ENCODE data around the gene TXLNA. TPM values are rescaled to one million over a fixed set of nuclear protein-coding genes. Genes with fewer than 3 reads are reported as not detected.
A peak's percentile ranks its signal among the peaks of the same experiment; 100 is the strongest.

The TXLNA gene
- total RNA-seq, 1 donor from 2014 or later: 35.9 TPM

GRCh38 chr1:32184650-32185049 is 5.2 kb downstream of the TXLNA start:
- no peak for DNase-seq

GRCh38 chr1:32186077-32186476 is 6.6 kb downstream of the TXLNA start:
- no peak for DNase-seq

- DNase-seq: no peak
These were observed 7.0 kb downstream of the TXLNA start for GRCh38 chr1:32186491-32186890.

- no peak for DNase-seq
These were observed 8.4 kb downstream of the TXLNA start for GRCh38 chr1:32187850-32188249.

GRCh38 chr1:32192220-32192948 is 12.9 kb downstream of the TXLNA start:
- no peak for DNase-seq

GRCh38 chr1:32194984-32195383 is 15.5 kb downstream of the TXLNA start:
- DNase-seq: no peak

- DNase-seq: no peak
These were observed 16.1 kb downstream of the TXLNA start for GRCh38 chr1:32195531-32195930.

GRCh38 chr1:32195972-32196823 is 16.7 kb downstream of the TXLNA start:
- no peak for DNase-seq

GRCh38 chr1:32197074-32197473 is 17.6 kb downstream of the TXLNA start:
- DNase-seq: no peak

- DNase-seq: no peak
These were observed 18.4 kb downstream of the TXLNA start for GRCh38 chr1:32197837-32198236.

- no peak for DNase-seq
These were observed 19.0 kb downstream of the TXLNA start for GRCh38 chr1:32198237-32199042.

- DNase-seq: no peak
These were observed 19.7 kb downstream of the TXLNA start for GRCh38 chr1:32199043-32199716.

- DNase-seq: no peak
These were observed 20.2 kb downstream of the TXLNA start for GRCh38 chr1:32199717-32200072.

GRCh38 chr1:32200226-32201010 is 20.9 kb downstream of the TXLNA start, which contains the start of gene CCDC28B:
TSS of gene CCDC28B (plus strand) at chr1:32200595. CDS start at chr1:32201936, 1,341 bp downstream.
- DNase-seq: peak; percentile 74

- DNase-seq: peak; percentile 46
These were observed 21.8 kb downstream of the TXLNA start for GRCh38 chr1:32201011-32201855.

- no peak for DNase-seq
These were observed 25.5 kb downstream of the TXLNA start for GRCh38 chr1:32204943-32205361.

- DNase-seq: peak; percentile 81
These were observed 26.2 kb downstream of the TXLNA start, which contains the start of gene IQCC for GRCh38 chr1:32205401-32206370. TSS of gene IQCC (plus strand) at chr1:32205671. CDS start at chr1:32205682, 11 bp downstream.

GRCh38 chr1:32208469-32208868 is 29.0 kb downstream of the TXLNA start:
- no peak for DNase-seq

GRCh38 chr1:32208891-32209328 is 29.4 kb downstream of the TXLNA start, which contains the start of gene DCDC2B:
TSS of gene DCDC2B (plus strand) at chr1:32209089. CDS start at chr1:32209094, 5 bp downstream.
- no peak for DNase-seq
